HG03280 (cell line): ENCODE results near the gene ABCA3.
"Not testable (repeated sequence)": the region's sequence is repeated elsewhere in the genome, so short reads cannot be mapped to it uniquely, and the experiment has no call there.

ENCODE experiments used
- ATAC-seq: cut with Tn5 transposase; IDR thresholded peaks from one replicate; pipeline ENCODE4 v1.9.1; 2021; ENCODE audit warnings: mild to moderate bottlenecking, moderate library complexity; ENCODE audit not compliant: unreplicated experiment

The ABCA3 gene

DNA sequence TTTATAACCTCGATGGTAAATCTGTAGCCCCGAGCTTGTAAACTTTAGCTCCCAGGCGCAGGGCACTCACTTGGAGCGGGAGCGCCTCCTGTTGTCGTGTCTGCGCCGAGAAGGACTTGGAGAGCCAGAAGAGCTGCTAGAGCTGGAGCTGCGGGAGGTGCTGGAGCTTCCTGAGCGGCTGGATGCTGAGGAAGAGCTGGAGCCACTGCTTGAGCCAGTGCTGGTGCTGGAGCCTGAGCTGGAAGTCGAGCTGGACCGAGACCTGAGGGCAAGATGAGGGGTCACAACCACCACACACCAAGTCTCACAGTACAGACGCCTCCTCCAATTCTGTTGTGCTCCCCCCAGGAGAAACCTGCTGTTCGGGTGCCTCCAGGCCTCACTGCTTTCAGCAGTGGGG, 77.5 kb downstream of the ABCA3 start:
- not testable (repeated sequence) for ATAC-seq

DNA sequence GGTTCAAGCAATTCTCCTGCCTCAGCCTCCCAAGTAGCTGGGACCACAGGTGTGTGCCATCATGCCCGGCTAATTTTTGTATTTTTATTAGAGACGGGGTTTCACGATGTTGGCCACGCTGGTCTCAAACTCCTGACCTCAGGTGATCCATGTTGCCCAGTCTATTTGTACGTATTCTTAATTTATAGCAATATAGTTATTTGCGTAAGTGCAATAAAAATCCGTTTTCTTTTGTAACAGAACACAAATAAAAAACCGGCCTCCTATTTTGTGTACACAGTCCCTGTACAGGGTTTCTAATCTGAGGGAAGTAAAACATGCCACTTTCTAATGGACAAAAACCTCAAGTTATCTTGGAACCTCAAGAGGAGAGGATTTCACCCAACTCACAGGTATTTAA, 80.3 kb downstream of the ABCA3 start:
- no peak for ATAC-seq

DNA sequence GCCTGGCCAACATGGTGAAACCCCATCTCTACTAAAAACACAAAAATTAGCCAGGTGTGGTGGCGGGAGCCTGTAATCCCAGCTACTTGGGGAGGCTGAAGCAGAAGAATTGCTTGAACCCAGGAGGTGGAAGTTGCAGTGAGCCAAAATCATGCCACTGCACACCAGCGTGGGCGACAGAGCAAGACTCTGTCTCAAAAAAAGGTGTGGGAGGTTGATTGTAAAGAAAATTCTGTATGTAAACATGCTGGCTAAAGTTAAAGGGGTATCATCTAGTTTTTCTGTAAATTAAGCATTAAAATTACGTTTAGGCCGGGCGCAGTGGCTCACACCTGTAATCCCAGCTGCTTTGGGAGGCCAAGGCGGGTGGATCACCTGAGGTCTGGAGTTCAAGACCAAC, 82.0 kb downstream of the ABCA3 start:
- ATAC-seq = not testable (repeated sequence)

DNA sequence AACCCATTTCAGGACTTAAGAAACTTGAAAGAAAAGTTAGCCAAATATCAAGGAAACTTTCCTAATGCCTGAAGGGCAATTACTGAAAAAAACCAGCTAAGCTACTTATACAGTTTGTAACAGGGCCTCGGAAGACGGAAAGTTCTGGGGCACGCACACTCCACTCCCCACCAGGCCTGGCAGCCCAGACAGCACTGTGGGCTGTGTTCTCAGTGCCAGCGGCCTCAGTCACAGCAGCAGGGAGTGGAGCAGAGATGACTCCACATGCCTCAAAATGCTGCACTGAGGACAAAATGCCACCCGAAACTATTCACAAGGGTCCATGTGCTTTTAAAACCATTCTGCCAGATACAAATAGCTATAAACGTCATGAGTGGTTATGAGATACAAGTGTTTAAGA, 82.8 kb downstream of the ABCA3 start:
- no peak for ATAC-seq

DNA sequence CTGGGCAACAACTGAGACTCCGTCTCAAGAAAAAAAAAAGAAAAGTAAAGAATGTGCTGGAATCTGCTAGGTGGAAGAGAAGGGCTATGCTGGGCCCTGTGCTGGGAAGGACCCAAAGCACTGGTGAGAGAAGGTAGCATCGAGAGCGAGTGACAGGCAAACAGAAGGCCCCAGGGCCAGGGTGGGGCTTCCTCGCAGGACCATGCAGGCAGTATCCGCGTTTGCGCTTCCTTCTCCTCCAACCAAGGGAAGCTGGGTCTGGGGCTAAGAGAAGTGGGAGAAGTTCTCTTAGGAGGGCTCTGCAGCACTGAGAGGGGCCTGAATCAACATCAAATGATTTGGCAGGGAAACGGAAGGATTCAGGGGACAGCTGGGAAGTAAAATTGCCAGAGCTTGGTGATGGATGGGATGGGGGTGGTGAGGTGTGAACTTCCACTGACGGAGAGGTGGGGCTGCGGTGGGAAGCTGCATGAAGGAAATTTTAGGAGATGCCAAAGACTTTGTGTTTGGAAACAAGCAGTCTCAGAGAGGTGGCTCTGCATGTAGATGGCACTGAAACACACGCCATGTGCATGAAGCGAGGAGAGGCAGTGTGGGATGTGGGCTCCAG, 83.9 kb downstream of the ABCA3 start:
- no peak for ATAC-seq

DNA sequence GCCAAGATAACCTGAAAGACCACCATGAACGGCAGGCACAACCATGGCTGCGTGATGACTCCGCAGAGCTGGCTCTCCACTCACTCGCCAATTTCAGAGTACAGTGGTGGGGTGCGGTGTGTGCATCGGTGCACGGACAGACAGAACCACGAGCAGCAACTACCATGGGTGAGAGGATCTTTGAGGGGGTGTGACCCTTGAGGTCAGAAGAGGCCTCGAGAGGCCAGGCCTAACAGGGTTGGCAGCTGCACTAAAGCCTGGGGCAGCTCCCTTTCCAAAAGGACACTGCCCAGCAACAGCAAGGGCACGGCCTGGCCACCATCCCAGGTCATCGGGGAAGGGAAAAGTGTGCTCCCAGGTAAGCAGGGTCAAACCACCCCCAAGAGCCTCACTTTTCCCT, 87.2 kb downstream of the ABCA3 start:
- no peak for ATAC-seq

DNA sequence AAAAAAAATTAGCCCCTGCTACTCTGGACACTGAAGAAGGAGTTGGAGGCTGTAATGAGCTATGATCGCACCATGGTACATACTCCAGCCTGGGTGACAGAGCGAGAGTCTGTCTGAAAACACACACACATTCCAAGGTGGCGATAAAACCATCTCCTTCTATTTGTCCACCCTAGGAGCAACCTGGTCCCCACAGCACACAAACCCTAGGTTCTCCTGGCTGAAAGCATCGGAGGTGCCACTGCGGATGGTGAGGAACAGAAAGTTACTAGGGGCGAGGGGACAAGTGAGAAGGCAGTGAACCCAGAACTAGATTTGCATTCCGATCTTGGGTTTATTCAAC, 87.8 kb downstream of the ABCA3 start:
- ATAC-seq = no peak

DNA sequence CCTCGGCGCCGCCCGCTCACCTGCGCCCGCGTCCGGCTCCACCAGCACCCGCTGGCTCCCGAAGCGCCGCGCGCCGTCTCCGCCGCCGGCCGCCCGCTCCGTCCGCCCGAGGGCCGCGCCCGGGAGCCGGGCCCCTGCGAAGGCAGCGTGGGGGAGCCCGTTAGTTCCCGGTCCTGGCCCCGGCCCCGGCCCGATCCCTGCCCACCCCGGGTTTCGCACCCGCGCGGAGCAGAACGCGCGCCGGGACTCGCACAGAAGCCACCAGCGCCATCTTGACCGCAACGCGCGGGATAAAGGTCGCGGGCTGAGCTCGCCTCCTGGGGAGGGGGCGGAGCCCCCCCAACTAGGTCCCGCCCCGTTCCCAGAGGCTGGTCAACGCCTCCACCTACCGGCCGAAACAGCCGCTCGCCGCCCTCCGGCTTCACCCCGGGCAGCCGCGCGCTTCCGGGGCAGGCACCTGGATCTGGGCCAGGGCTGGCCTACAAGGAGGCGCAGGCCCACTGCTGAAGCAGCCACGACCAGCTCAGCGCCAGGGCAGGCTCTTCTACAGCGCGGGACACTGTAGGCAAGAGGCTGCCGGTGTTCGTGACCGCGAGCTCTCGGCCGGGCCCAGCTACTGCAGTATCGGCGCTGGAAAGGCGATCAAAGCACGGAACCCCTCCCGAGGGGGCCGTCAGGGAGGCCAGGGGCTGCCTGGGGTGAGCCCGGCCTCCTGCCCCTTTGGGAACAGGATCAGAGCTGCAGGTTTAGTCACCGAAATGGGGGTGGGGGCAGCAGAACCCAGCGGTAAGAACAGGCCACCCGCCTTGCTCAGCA, 89.0 kb downstream of the ABCA3 start, which contains the start of gene ECI1:
Gene ECI1, minus strand, starts transcription at position 292 of the 816 bp plus-strand sequence. Its CDS starts 21 bp downstream, at position 271.
- peak; percentile 90 for ATAC-seq

DNA sequence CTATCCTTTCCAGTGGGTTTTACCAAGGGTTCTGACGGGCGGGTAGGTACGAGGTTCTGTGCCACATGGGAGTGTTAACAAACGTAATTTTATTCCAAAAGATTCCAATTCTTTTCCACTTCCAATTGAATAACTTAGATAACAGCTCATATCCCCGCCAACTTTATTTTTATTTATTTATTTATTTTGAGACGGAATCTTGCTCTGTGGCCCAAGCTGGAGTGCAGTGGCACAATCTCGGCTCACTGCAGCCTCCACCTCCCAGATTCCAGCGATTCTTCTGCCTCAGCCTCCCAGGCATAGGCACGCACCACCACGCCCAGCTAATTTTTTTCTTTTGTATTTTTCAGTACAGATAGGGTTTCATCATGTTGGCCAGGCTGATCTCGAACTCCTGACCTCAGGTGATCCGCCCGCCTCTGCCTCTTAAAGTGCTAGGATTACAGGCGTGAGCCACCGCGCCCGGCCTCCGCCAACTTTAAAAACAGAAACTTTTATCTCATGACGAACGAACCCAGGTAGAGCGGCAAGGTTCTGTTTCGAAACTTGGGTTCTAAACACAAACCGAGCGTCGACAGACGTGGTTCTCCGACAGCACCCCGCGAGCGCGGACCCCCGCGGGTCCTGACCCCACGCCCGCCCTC, 89.8 kb downstream of the ABCA3 start:
- no peak for ATAC-seq

DNA sequence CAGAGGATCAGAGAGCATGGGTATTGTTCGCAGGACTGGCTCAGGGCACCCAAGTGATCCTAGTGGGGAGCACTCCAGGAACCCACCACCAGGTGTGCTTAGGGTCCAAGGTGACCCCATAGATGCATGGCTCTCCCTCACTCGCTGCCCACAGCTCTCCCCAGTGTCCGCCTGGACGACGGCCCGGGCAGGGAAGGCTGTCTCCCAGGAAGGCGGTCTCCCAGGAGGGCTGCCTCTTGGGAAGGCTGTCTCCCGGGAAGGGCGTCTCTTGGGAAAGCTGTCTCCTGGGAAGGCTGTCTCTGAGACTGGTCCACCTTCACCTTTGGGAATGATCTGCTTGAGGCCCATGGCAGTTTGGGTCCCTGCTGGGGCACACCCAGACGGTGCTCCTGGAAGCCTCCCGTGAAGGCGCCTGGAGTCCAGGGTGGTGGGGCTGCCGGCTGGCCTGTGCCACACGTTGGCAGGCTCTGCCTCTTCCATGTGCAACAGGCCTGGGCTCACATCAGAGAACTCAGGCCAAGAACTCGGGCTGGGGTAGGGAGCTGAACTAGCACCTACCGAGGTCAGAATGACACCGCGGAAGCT, 94.1 kb downstream of the ABCA3 start:
- ATAC-seq = no peak

DNA sequence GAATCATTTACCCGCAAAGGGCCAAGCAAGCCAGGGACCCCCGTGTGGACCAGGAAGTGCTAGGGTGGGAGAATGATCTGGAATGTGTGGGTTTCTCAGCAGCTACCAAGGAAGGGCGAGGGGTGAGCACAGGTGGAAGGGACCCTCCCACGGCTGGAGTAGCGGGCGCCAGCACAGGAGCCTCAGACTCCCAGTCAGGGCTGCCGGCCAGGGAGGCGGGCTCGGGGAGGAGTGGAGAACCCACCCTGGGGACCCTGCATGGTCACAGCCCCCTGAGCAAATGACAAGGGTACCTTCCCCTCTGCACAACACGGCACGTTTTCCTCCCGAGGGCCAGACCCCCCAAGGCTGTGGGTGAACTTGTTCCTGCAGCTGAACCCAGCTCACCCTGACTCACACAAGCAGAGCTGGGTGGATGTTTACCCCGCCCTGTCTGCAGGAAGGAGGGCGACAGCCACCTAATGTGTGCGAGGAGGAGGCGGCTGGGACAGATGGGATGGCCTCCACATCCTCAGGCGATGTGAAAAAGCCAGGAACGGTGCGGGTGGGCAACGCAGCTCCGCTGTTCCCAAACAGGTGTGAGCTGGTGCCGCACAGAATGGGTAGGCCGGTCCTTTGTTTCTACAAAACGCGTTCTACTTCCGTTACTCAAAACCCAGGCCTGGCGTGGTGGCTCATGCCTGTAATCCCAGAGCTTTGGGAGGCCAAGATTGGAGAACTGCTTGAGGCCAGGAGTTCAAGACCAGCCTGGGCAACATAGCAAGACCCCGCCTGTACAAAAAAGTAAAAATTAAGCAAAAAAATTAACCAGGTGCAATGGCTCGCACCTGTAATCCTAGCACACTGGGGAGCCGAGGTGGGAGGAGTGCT, 95.4 kb downstream of the ABCA3 start:
- no peak for ATAC-seq

DNA sequence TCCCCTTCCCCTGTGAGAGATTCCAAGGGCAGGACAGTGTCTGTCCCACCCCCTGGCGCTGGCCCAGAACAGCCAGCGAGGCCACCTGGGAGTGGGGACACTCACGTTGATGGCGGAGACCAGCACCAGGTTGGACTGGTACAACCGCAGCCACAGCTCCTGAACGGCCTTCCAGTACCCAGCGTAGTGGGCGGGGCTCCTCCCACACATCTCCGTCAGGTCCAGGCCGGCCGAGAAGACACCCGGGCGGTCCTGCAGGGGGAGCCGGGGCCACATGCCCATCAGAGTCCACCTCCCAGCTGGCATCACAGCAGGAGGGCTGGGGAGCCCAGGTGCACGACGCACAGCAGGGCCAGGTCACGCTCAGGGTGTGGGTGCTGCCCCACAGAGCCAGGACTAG, 96.2 kb downstream of the ABCA3 start:
- ATAC-seq = no peak

DNA sequence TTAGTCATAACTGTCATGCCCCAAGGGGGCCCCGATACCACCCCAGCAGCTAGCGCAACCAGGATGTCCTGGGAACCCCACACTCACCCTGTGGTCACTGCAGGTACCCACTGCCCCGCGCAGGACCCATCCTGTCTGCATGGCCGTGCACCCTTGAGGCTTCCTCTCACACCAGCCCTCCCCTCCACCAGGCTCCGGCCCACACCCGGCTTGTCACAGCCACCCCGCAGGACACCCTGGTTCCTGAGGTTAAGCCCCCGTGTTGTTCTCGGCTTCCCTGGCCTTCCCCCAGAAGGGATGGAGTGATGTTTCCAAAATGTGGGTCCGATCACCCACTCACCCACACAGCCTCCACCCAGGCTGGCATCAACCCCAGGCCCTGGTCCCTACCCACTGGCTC, 96.7 kb downstream of the ABCA3 start:
- no peak for ATAC-seq

DNA sequence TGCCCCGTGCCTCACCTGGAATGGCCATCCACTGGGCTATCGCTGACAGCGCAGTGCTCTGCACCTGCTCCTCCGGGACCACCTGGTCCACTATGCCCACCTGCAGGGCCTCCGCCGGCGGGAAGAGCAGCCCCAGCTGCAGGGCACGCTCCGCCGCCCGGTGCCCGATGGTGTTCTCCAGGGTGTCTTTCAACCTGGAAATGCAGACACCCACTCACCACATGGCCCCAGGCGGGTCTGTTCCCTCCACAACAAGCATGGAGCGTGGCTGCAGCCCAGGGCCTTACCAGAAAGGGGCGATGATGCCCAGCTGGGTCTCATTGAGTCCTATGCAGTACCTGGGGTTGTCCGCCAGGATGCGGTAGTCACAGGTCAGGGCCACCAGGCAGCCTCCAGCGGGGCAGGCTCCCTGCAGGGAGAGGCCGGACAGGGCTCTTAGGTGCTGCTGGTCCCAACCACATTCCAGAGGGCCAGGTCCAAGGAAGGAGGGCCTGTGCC, 97.4 kb downstream of the ABCA3 start:
- ATAC-seq = no peak

DNA sequence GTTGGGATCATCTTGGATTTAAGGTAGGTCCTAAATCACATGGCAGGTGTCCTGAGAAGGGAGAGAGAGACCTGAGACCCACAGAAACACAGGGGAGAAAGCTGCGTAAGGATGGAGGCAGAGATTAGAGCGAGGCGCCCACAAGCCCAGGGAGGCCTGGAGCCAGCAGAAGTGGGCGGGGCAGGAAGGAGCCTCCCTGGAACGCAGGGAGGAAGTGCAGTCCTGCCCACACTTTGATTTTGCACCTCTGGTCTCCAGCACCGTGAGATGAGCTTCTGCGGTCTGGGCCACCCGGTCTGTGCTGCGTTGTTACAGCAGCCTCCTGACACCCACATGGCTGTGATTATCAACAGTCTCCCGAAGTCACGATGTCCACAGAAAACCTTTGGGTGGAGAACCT, 97.9 kb downstream of the ABCA3 start:
- no peak for ATAC-seq

DNA sequence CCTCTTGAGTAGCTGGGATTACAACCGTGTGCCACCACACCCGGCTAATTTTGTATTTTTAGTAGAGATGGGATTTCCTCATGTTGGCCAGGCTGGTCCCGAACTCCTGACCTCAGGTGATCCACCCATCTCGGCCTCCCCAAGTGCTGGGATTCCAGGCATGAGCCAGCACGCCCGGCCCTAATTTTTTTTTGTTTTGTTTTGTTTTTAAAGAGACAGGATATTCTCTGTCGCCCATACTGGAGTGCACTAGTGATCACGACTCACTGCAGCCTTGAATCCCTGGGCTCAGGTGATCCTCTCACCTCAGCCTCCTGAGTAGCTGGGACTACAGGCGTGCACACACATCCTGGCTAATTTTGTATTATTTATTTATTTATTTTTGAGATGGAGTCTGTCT, 100.2 kb downstream of the ABCA3 start:
- ATAC-seq = not testable (repeated sequence)

DNA sequence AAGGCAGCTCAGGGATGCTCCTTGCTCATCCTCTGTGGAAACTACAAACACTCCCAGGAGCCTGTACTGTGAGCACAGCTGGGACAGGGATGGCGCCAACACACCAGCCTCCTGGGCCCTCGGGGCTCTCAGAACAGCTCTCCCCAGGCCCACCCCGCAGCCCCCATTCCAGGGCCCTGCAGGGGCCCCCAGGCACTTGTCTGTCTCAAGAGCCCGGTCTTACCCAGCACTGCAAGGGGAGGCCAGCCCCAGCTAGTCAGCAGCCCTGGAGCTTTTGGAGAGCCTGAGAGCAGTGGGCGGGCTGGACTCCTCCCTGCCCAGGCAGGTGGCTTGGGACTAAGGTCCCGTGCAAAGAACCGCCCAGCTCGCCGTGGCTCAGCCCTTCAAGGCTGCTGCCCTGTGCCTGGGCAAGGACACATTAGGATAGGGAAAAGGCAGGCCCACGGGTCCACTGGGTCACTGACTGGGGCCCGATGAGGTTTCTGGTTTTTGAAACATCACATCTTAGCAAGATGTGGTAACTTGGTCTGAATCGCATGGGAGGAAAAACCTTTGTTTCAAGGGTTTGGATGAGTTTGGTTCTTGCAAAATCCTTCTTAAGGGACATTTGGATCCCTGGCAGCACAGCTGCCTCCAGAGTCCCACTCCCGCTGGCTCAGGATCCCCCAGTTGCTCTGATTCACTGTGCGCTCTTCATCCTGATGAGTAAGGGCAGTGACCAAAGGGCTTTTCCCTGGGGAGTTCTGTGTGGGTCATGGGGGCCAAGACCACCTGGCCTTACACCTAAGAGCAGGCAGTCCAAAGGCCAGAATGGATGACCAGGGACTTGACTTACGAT, 101.5 kb downstream of the ABCA3 start:
- ATAC-seq = no peak

DNA sequence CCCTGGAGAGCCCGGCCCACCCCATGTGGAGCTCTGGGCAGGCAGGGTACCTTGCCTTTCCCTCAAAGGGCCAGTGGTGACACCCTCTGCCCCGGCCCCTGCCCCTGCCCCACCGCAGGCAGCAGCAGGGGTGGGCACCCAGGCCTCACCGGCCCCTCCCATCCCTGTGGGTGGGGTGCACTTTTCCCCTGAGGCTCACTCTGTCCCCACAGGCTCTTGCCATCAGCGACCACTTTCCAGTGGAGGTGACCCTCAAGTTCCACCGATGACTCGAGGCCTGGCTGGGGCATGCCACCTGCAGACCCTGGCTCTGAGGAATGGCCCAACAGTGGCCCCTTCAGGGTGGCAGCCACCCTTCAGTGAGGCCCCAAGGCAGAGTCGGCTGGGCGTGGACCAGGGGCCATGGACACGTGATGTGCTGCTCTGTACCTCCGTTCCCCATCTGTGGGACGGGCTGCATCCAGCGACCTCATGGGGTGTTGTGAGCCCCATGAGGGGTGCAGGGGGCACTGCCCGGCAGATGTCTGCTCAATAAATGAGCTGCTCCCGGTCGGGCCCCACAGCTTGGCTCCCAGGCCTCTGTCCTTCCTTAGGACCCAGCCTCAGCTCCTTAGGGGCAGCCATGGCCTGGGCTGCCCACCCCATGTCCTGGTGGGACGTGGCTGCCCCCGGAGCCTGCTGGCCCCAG, 102.2 kb downstream of the ABCA3 start:
- no peak for ATAC-seq

DNA sequence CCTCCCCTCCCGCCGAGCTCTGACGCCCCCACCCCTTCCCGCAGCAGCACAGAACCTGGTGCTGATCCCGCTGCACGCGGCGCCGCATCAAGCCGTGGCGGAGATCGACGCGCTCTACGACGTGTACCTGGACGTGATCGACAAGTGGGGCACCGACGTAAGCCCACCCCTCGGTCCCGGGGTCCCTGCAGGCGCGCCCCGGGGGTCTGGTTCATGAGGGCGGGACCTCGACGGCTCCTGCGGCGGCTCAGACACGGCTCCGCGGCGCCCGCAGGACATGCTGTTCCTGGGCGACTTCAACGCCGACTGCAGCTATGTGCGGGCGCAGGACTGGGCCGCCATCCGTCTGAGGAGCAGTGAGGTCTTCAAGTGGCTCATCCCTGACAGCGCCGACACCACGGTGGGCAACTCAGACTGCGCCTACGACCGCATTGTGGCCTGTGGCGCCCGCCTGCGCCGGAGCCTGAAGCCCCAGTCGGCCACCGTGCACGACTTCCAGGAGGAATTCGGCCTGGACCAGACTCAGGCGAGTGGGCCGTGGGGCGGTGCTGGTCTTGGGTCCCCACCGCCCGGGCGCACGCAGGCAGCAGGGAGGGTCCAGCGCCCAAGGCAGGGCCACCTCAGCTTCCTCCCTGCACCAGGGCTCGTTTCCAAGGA, 102.9 kb downstream of the ABCA3 start:
- ATAC-seq = no peak
